ENCODE results near the gene GTF2H4.

DNA sequence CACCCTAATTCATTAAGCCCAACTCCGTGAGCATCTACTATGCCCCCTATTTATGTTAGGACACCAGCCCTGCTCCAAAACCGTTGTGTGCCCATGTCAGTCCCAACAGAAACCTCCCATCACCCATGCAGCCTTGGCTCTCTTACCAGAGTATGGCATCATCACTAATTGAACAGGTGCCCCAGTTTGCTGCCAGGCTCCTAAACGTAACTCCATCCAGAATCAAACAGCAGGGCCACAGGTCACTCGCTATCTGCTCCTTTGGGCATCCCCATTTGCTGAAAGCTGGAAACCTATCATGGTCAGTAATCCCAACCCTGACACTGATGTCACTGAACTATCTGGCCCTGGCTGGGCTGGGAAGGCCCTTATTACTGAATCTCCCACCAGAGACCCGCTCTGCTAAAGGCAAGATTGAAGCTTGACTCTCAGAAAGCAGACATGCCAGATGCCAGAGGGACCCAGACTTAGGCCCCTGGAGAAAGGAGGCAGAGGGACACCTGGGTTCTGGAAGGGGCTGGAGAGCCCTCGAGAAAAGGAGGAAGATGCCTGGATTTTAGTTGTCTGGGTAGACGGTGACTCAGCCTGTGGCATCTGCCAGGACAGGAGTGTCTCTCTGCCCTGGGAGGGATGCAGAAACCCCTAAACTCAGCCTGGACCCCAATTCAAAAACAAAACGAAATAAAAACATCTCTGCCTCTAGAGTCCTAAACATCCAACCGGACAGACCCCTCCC, 46.8 kb downstream of the GTF2H4 start:
- TF ChIP-seq CTCF (conservative IDR thresholded peaks at IDR 0.05; ENCODE audit: low read length) (no peak), EZH2phosphoT487 (IDR thresholded peaks at IDR 0.05; ENCODE audit: borderline replicate concordance, low read depth, low read length) (no peak)
